Lower lobe of right lung (tissue), 2 donors: ENCODE measurements around the gene DCAF4. TPM values are rescaled to one million over a fixed set of nuclear protein-coding genes. Genes with fewer than 3 reads are reported as not detected.

Experiments
- ATAC-seq, 2 donors: fragments of 200-7000 bp; cut with Tn5 transposase; one replicate each; pipeline ENCODE4 v1.9.1; 2020 to 2022; ENCODE audit warnings: mild to moderate bottlenecking in 2 of 2, moderate library complexity in 2 of 2
- DNase-seq: peaks from one replicate; pipeline ENCODE4 v3.0.0-alpha.2; 2020
- H3K27ac ChIP-seq: fragments of 200-600 bp; one replicate; pipeline ENCODE4 v1.8.0; 2022
- H3K27me3 ChIP-seq: fragments of 200-600 bp; one replicate; pipeline ENCODE4 v1.8.0; 2022; ENCODE audit warnings: low read depth
- H3K36me3 ChIP-seq: fragments of 200-600 bp; one replicate; pipeline ENCODE4 v1.8.0; 2022; ENCODE audit warnings: mild to moderate bottlenecking
- H3K4me1 ChIP-seq: fragments of 200-600 bp; one replicate; pipeline ENCODE4 v1.8.0; 2022
- H3K4me3 ChIP-seq: fragments of 200-600 bp; one replicate; pipeline ENCODE4 v1.8.0; 2022; ENCODE audit warnings: mild to moderate bottlenecking
- H3K9me3 ChIP-seq: fragments of 200-600 bp; one replicate; pipeline ENCODE4 v1.8.0; 2022
- CTCF ChIP-seq: fragments of 200-600 bp; IDR thresholded peaks from one replicate; pipeline ENCODE4 v1.8.0; 2022; ENCODE audit warnings: antibody characterized with exemption, mild to moderate bottlenecking
- intact Hi-C: fragments of 100-400 bp; cut with DNase I; formaldehyde crosslinking; loops from one replicate; pipeline ENCODE4 v1.11.0; 2022
- total RNA-seq: library from RNA; stranded (reverse); fragmentation: NEBNext Ultra II Directional; extraction: Animal tissue kit (Norgen Biotek cat#: 25700); gene quantifications from one replicate; pipeline ENCODE4 v1.2.1, GENCODE V29; 2021
- donor health status: DM: no; HTN: yes; CAD: no; lungs with severe emphysema.

The DCAF4 gene
- total RNA-seq, 1 donor from 2014 or later: 19.5 TPM

DNA sequence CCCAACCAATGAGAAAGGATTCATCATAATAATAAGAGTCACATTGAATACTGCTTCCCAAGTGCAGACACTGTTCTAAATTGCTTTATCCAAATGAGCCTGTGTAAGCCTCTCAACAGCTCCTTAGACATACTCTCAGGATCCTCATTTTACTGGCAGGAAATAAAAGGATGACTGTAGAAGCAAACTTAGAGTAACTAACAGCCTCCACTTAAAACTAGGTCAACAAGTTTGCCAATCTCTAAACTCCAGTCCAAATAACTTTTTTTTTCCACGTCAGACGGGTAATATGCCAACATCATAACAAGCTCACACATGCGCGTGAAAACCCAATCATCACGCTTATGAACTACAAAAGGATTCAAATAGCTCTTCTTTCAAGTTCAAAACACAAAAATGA is 17.1 kb upstream of the DCAF4 start:
- DNase-seq: no peak
- Histone ChIP-seq H3K4me1 (no peaks in the 10 kb centered on the region), H3K27ac (no peak overlapping the region), H3K4me3 (no peak overlapping the region), H3K9me3 (no peaks in the 10 kb centered on the region), H3K27me3 (peaks cover 2% of the 10 kb centered on the region), H3K36me3 (no peaks in the 10 kb centered on the region)
- no peak for TF ChIP-seq CTCF
- ATAC-seq: peak; percentile 60 to 76
- intact Hi-C loops: loop anchor here (5.0 kb wide), 1 partner anchor 392 kb away; no protein-coding TSS in a partner anchor

- Histone ChIP-seq H3K27me3 (peaks cover 5% of the 10 kb centered on the region), H3K9me3 (no peaks in the 10 kb centered on the region), H3K4me1 (no peaks in the 10 kb centered on the region), H3K4me3 (no peak overlapping the region), H3K27ac (no peak overlapping the region), H3K36me3 (no peaks in the 10 kb centered on the region)
- no peak for DNase-seq
- intact Hi-C loops: no loop called here
- no peak for TF ChIP-seq CTCF
- no peak for ATAC-seq
Observed at GRCh38 chr14:72913809-72914208, 12.5 kb upstream of the DCAF4 start.

GRCh38 chr14:72916174-72916573 is 10.1 kb upstream of the DCAF4 start:
- Histone ChIP-seq H3K27me3 (peaks cover 5% of the 10 kb centered on the region), H3K27ac (no peak overlapping the region), H3K4me1 (no peaks in the 10 kb centered on the region), H3K4me3 (no peak overlapping the region), H3K36me3 (no peaks in the 10 kb centered on the region), H3K9me3 (no peaks in the 10 kb centered on the region)
- ATAC-seq (no peak), DNase-seq (no peak)
- no peak for TF ChIP-seq CTCF
- intact Hi-C loops: no loop called here

DNA sequence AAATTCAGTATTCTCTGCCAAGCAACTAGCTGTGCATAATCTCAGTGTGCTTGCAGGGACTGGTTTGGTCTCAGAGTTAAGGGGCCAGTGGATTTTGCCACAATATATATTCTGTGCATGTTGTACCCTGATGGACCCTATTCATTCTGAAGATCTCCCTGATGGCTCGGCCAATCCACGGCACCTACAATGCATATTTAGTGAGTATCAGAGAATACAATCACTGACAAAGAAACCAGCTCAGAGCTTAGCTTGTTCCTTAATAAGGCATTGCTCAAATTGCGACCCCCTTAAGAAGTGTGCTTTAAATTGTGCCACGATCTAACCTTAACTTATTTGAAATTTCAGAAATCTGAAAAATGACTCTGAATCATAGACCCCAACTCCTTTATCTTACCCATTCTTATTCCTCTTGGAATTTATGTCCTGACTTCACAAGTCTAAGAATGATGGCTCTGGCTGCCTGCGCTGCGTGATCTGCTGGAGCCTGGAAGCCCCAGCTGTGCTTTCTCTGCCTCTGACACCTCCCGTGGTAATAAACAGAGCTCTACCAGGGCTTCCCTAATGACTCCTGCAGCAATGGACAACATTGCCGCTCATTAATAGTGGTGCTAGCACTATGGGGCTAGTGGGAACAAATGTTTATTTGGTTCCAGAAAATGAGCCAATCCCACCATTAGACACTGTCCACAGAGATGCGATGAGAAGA is 9.0 kb upstream of the DCAF4 start:
- DNase-seq (no peak), ATAC-seq (no peak)
- Histone ChIP-seq H3K27me3 (peaks cover 5% of the 10 kb centered on the region), H3K27ac (no peak overlapping the region), H3K4me3 (no peak overlapping the region), H3K36me3 (no peaks in the 10 kb centered on the region), H3K4me1 (no peaks in the 10 kb centered on the region), H3K9me3 (no peaks in the 10 kb centered on the region)
- intact Hi-C loops: no loop called here
- no peak for TF ChIP-seq CTCF

DNA sequence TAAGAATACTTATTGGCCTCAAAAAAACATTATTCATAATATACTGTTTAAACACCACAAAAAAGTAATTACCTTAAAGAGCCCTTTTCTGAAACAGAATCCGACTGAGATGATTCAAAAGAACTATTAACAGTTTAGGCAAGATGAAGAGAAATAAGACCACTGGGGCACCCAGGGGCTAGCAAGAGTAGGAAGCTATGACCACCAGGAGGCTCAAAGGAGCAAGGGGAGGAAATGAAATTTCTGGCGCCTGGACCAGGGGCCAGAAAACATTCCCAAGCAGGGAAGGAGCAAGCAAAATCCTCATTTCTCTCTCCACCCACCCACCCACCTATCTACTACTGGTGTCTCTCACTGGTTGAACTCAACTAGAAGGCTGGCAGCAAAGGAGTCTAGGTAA is 6.3 kb upstream of the DCAF4 start:
- H3K36me3 ChIP-seq: no peaks in the 10 kb centered on the region
- intact Hi-C loops: no loop called here
- ATAC-seq (no peak), DNase-seq (no peak)
- no peak overlapping the region for H3K4me3 ChIP-seq
- TF ChIP-seq CTCF: no peak
- no peak overlapping the region for H3K27ac ChIP-seq
- H3K27me3 ChIP-seq: peaks cover 5% of the 10 kb centered on the region
- H3K9me3 ChIP-seq: no peaks in the 10 kb centered on the region
- H3K4me1 ChIP-seq: no peaks in the 10 kb centered on the region
